Mesodermal cell (in vitro differentiated cells): ENCODE measurements around the gene TFDP1.
"Not testable (repeated sequence)": the region's sequence is repeated elsewhere in the genome, so short reads cannot be mapped to it uniquely, and the experiment has no call there.

Experiments
- H3K27ac ChIP-seq: 2 replicates; pipeline ENCODE4 v1.7.0; 2013; ENCODE audit warnings: mild to moderate bottlenecking, low read depth, low read length, moderate library complexity; ENCODE audit not compliant: severe bottlenecking
- H3K36me3 ChIP-seq: 2 replicates; pipeline ENCODE4 v1.7.1; 2013; ENCODE audit warnings: mild to moderate bottlenecking, low read length, moderate library complexity; ENCODE audit not compliant: control insufficient read depth, insufficient read depth
- H3K4me1 ChIP-seq: one replicate; pipeline ENCODE4 v1.7.1; 2013; ENCODE audit warnings: mild to moderate bottlenecking, low read length; ENCODE audit not compliant: insufficient read depth, control insufficient read depth, poor library complexity, severe bottlenecking
- H3K4me3 ChIP-seq: 2 replicates; pipeline ENCODE4 v1.7.0; 2013; ENCODE audit warnings: low read length, control low read depth, mild to moderate bottlenecking; ENCODE audit not compliant: insufficient read depth, poor library complexity, severe bottlenecking; ENCODE audit errors: extremely low read depth
- H3K9me3 ChIP-seq: 2 replicates; pipeline ENCODE4 v1.7.1; 2013; ENCODE audit warnings: mild to moderate bottlenecking, low read length, moderate library complexity; ENCODE audit not compliant: control insufficient read depth
- WGBS, 2 experiments: methylation state at CpG; one replicate each; pipeline ENCODE4 v1.1.5; 2013; ENCODE audit warnings: missing lambda C conversion rate in 2 of 2; ENCODE audit not compliant: insufficient coverage in 2 of 2; 5-methylcytosine and 5-hydroxymethylcytosine counted together

Gene TFDP1

GRCh38 chr13:113560645-113561416, 23.7 kb upstream of the TFDP1 start:
- Histone ChIP-seq H3K9me3 (no peaks in the 10 kb centered on the region), H3K4me1 (no peaks in the 10 kb centered on the region), H3K4me3 (no peak overlapping the region), H3K27ac (no peak overlapping the region), H3K36me3 (no peaks in the 10 kb centered on the region)
- WGBS, 2 experiments, result 93% methylated on average over 18 of the region's 18 CpGs

DNA sequence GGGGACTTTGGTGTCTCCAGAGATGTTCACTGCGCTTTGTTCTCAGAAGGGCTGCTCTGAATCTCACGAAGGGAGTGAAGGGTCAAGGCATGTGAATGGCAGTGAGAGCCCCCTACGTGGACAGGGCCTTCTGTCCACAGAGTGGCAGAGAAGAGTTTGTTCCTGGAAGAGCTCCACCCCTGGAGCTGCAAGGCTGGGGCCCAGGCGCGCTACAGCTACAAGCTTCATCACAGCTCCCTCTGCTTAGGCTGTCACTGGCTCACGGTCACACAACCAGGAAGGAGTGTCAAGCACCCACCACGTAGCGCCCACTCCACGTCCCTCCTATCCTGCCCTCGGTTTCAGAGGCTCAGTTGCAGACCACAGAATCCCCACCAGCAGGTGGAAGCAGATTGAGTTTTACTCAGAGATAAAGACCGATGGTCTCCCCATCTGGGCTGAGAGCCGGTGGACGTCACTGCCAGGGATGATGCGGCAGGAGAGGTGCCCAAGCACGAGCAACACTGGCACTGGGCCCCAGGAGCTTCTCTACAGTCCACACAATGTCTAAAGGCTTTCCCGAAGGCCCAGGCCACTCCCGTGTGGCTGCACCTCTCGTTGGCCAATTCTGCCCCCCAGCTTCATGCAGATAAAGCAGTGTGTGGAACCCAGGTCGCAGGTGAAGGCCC, 23.0 kb upstream of the TFDP1 start:
- no peaks in the 10 kb centered on the region for H3K9me3 ChIP-seq
- H3K4me1 ChIP-seq, result no peaks in the 10 kb centered on the region
- no peaks in the 10 kb centered on the region for H3K36me3 ChIP-seq
- 84 to 89% methylated on average over 17 to 18 of the region's 19 CpGs for WGBS, 2 experiments
- no peak overlapping the region for H3K4me3 ChIP-seq
- H3K27ac ChIP-seq, result no peak overlapping the region

DNA sequence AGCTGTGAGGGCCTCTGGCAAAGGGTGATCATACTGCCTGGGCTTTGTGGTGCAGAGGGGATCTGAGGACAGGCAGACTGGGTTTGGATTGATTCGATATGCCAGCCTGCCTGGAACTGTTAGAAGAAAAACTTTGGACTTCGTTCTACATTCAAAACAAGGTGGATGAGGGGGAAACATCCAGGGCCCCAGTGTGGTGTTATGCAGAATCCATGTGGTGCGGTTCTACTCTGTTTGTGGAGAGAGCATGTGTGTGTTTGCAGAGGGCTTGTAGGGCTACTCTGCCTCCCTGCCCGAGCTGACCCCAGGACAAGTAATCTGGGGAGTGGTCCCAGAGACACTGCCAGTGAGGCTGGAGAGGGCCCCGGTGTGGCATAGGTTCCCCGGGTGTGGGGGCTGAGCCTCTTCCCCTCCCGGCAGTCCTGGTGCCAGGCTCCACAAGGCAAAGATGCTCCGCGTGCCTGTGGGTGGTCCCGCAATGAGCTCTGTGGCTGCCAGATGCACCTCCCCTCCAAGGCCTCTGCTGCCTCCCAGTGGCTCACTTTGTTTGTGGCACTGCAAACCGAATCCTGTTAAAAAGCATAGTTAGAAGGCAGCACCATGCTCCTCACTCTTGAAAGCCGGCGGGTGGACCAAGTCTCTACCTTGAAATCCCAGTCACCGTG, 22.3 kb upstream of the TFDP1 start:
- no peaks in the 10 kb centered on the region for H3K4me1 ChIP-seq
- WGBS, 2 experiments, result 37 to 40% methylated on average over 13 to 14 of the region's 14 CpGs
- no peaks in the 10 kb centered on the region for H3K36me3 ChIP-seq
- no peaks in the 10 kb centered on the region for H3K9me3 ChIP-seq
- H3K4me3 ChIP-seq, result no peak overlapping the region
- no peak overlapping the region for H3K27ac ChIP-seq

DNA sequence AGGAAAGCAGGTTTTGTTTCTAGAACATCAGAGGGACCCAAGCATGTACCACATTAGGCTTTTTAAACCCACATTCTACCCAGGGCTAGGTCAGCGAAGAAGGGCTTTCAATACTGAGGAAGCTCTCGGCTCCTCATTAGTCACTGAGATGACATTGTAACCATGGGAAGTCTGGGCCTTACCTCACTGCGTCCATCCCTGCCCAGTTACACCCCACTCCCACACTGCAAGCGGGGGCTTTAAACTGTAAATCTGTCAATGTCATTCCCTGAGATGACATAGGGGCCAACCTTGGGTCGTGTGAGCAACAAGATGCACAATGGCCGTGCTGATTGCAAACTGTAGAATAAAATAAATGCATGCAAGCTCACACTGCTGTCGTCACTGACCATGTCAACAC, 21.7 kb upstream of the TFDP1 start:
- Histone ChIP-seq H3K4me3 (no peak overlapping the region), H3K36me3 (no peaks in the 10 kb centered on the region), H3K27ac (no peak overlapping the region), H3K9me3 (no peaks in the 10 kb centered on the region), H3K4me1 (no peaks in the 10 kb centered on the region)
- 68 to 78% methylated on average over 6 to 7 of the region's 7 CpGs for WGBS, 2 experiments

DNA sequence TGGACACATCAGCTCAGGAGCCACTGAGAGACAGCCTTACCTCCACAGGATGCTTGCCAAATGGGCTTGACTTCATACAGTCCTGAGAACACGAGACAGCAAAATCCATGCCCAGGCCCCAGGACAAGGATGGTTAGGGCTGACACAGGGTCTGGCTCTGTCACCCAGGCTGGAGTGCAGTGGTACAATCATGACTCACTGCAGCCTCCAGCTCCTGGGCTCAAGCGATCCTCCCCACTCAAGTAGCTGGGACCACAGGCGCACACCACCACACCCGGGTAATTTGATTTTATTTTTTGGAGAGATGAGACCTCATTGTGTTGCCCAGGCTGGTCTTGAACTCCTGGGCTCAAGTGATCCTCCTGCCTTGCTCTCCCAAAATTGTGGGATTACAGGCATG, 21.0 kb upstream of the TFDP1 start:
- not testable (repeated sequence) for H3K4me3 ChIP-seq, H3K36me3 ChIP-seq, H3K4me1 ChIP-seq, H3K9me3 ChIP-seq, H3K27ac ChIP-seq
- 79 to 93% methylated on average over 2 to 3 of the region's 4 CpGs for WGBS, 2 experiments

DNA sequence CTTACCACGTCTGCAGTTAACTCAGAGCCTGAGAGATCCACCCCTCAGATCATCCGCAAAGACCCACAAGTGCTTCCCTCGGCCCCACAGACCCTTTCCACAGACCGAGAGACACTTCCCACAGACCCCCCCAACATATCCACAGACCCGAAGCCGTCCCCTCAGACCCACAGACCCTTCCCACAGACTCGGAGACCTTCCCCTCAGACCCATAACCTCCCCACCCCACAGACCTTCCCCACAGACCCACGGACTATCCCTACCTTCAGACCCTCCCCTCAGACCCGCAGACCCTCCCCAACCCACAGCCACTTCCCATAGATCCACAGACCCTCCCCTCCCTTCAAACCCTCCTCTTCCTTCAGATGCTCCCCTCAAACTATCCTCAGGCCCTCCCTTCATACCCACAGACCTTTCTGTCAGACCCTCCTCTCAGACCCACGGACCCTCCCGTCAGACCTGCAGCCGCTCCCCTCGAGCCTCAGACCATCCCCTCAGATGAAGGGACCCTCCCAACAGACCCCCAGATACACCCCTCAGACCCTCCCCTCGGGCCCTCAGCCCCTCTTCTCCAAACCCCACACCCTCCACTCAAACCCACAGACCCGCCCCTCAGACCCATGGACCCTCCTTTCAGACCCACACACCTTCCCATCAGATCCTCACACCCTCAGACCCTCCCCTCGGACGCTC, 20.1 kb upstream of the TFDP1 start:
- WGBS, 2 experiments, result 87 to 96% methylated on average over 13 to 17 of the region's 17 CpGs
- Histone ChIP-seq H3K4me3 (no peak overlapping the region), H3K36me3 (no peaks in the 10 kb centered on the region), H3K9me3 (no peaks in the 10 kb centered on the region), H3K4me1 (no peaks in the 10 kb centered on the region), H3K27ac (no peak overlapping the region)

GRCh38 chr13:113565526-113566226, 18.9 kb upstream of the TFDP1 start:
- WGBS, 2 experiments, result 89 to 96% methylated on average over 22 to 23 of the region's 26 CpGs
- Histone ChIP-seq H3K4me1 (no peaks in the 10 kb centered on the region), H3K4me3 (no peak overlapping the region), H3K27ac (no peak overlapping the region), H3K36me3 (no peaks in the 10 kb centered on the region), H3K9me3 (no peaks in the 10 kb centered on the region)

DNA sequence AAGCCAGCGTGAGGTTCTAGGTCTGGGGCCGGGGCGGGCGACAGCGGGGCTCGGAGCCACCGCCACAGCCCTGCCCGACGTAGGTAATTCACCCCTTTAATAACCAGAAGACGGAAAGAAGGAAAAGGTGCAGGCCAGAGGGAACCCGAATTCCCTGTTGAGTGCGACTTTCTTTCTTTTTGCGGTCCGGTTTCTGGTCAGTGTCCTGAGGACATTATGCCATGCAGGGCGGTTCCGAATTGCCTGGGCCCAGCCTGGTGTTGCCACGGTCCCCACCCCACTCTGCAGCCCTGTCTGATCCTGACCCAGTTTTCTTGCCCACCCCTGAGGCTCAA, 18.4 kb upstream of the TFDP1 start:
- no peaks in the 10 kb centered on the region for H3K4me1 ChIP-seq
- 93% methylated on average over 9 to 17 of the region's 17 CpGs for WGBS, 2 experiments
- no peaks in the 10 kb centered on the region for H3K36me3 ChIP-seq
- H3K4me3 ChIP-seq, result no peak overlapping the region
- H3K27ac ChIP-seq, result no peak overlapping the region
- no peaks in the 10 kb centered on the region for H3K9me3 ChIP-seq

DNA sequence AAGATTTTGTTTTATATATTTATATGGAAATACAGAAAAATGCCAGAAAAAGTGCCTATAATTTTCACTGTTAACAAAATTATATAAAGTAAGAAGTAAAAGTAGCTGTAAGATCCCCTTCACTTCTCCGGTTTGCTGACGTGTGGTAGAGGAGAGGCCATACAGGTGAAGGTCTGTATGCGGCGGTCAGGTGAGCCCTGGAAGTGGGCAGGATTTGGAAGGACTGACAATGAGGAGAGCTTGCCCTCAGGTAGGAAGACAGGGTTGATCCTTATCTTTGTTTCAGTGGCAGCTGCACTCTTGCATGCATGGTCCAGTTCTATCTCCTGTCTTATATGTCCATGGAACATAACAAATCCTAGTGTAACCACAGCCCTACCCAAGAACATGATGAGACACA, 16.9 kb upstream of the TFDP1 start:
- H3K27ac ChIP-seq, result no peak overlapping the region
- H3K9me3 ChIP-seq, result no peaks in the 10 kb centered on the region
- no peak overlapping the region for H3K4me3 ChIP-seq
- WGBS, 2 experiments, result 94% methylated on average over 4 of the region's 4 CpGs; no CpG with 5 or more reads in 1 of the 2 experiments
- H3K4me1 ChIP-seq, result no peaks in the 10 kb centered on the region
- no peaks in the 10 kb centered on the region for H3K36me3 ChIP-seq

DNA sequence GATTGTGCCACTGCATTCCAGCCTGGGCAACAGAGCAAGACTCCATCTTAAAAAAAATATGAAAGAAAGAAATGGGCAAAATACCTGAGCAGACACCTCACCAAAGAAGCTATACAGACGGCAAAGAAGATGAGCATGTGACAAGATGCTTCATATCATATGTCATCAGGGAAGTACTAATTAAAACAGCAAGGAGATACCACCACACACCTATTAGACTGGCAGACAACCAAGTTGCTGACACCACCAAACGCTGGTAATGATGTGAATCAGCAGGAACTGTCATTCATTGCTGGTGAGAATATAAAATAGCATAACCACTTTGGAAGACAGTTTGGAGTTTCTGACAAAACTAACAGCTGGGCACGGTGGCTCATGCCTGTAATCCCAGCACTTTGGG, 11.5 kb upstream of the TFDP1 start:
- no peak overlapping the region for H3K4me3 ChIP-seq
- WGBS, 2 experiments, result 100% methylated on average over 1 to 2 of the region's 3 CpGs
- H3K9me3 ChIP-seq, result no peaks in the 10 kb centered on the region
- H3K36me3 ChIP-seq, result no peaks in the 10 kb centered on the region
- no peaks in the 10 kb centered on the region for H3K4me1 ChIP-seq
- H3K27ac ChIP-seq, result no peak overlapping the region
